ENCODE results near the gene NUP50.

Gene NUP50, protein sequence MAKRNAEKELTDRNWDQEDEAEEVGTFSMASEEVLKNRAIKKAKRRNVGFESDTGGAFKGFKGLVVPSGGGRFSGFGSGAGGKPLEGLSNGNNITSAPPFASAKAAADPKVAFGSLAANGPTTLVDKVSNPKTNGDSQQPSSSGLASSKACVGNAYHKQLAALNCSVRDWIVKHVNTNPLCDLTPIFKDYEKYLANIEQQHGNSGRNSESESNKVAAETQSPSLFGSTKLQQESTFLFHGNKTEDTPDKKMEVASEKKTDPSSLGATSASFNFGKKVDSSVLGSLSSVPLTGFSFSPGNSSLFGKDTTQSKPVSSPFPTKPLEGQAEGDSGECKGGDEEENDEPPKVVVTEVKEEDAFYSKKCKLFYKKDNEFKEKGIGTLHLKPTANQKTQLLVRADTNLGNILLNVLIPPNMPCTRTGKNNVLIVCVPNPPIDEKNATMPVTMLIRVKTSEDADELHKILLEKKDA

GRCh38 chr22:45163451-45164269 is at the start of gene NUP50:
NUP50 (plus strand) TSS chr22:45163925; CDS start chr22:45168178, 4,253 bp downstream.
- Mint-ChIP-seq H3K36me3 (peaks cover 9% of the 10 kb centered on the region), H3K4me3 (peak within 1 kb of the TSS; percentile 98), H3K27me3 (no peaks in the 10 kb centered on the region), H3K9me3 (ENCODE audit: low read depth) (no peaks in the 10 kb centered on the region), H3K27ac (peak within 1 kb of the TSS; percentile 95), H3K4me1 (ENCODE audit: low read depth) (peaks cover 70% of the 10 kb centered on the region)

DNA sequence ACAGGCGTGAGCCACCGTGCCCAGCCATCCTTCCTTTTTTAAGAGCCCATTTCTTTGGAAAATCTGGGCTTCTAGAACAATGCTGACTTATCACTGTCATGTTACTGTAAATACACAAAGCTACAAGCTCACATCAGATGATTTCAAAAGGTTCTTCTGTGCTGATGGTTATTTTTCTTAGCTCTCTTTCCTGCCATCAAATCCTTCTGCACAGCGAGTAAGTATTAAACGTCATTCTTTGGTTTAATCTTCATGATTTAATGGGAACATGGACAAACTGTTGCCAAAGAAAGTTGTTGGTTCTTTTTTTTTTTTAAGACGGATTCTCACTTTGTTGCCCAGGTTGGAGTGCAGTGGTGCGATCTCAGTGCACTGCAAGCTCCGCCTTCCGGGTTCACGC is 43.3 kb upstream of the NUP50 start:
- Mint-ChIP-seq H3K9me3 (ENCODE audit: low read depth) (peaks cover 4% of the 10 kb centered on the region), H3K4me1 (ENCODE audit: low read depth) (no peaks in the 10 kb centered on the region), H3K4me3 (no peak overlapping the region), H3K27ac (no peak overlapping the region), H3K36me3 (no peaks in the 10 kb centered on the region), H3K27me3 (no peaks in the 10 kb centered on the region)

DNA sequence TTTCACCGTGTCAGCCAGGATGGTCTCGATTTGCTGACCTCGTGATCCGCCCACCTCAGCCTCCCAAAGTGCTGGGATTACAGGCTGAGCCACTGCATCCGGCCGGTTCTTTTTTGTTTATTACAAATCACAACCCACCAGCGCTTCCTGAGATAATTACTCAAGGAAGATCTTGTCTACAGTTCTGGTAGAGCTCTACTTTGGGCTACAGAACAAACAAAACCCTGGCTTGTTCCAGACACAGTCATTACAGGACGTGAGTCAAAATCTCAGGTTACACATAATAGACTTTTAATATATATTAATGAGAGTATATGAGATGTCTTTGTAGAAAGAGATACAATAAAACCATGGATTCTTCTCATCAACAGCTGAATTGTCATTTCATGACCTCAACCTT is 42.8 kb upstream of the NUP50 start:
- Mint-ChIP-seq H3K27ac (no peak overlapping the region), H3K9me3 (ENCODE audit: low read depth) (peaks cover 4% of the 10 kb centered on the region), H3K27me3 (no peaks in the 10 kb centered on the region), H3K36me3 (no peaks in the 10 kb centered on the region), H3K4me1 (ENCODE audit: low read depth) (no peaks in the 10 kb centered on the region), H3K4me3 (no peak overlapping the region)

DNA sequence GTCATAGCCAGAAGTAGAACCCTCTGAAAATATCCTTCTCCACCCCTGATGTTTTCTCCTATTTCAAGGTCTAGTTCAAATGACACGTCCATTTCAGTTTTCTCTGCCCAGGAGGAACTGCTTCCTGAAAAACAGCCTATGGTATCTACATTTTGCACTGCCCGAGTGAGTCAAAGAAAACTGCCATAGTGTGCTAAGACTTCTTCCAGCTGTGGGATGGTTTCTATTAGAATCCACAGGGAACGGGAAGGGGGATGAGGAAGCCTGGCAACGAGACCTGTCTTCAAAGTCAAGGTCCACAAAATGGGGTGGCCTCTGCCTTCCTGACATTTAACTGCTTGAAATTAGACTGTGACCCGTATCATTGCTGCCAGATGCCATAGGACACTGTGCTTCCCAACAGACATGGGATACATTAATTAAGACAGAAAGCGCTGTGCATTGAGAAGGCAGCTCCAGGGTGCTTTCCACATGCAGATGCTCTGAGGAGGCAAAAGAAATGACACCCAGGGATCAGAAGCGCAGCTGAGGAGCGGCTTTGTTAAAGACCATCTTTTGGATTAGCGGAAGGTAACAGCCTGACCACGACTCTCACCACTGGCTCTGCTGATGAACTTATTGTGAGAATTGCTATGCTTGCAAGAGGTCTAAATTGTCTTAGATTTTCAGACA is 39.4 kb upstream of the NUP50 start:
- no peaks in the 10 kb centered on the region for H3K9me3 Mint-ChIP-seq (ENCODE audit: low read depth)
- no peaks in the 10 kb centered on the region for H3K36me3 Mint-ChIP-seq
- H3K27ac Mint-ChIP-seq: no peak overlapping the region
- no peaks in the 10 kb centered on the region for H3K27me3 Mint-ChIP-seq
- peaks cover 3% of the 10 kb centered on the region for H3K4me1 Mint-ChIP-seq (ENCODE audit: low read depth)
- no peak overlapping the region for H3K4me3 Mint-ChIP-seq

DNA sequence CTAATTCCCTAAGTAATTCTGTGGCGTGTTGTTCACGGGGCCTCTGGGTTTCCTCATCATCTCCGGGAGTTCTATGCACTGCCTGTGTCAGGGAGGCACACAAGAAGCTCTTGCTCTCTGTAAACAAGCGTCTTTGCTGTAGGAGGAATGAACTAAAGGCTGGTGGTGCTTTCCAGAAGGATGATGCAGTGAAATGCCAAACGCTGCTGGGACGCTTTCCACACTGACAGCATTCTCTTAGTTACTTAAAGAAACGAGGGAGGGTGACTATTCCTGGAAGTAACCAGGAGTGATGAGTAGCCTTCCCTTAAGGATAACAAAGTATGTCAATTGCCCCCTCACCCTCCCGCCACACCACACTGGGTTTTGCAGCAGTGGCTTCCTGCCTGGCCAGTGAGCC is 38.5 kb upstream of the NUP50 start:
- peaks cover 11% of the 10 kb centered on the region for H3K4me1 Mint-ChIP-seq (ENCODE audit: low read depth)
- H3K9me3 Mint-ChIP-seq (ENCODE audit: low read depth): no peaks in the 10 kb centered on the region
- H3K4me3 Mint-ChIP-seq: no peak overlapping the region
- H3K27ac Mint-ChIP-seq: no peak overlapping the region
- H3K27me3 Mint-ChIP-seq: no peaks in the 10 kb centered on the region
- H3K36me3 Mint-ChIP-seq: no peaks in the 10 kb centered on the region

- H3K27ac Mint-ChIP-seq: no peak overlapping the region
- H3K27me3 Mint-ChIP-seq: no peaks in the 10 kb centered on the region
- H3K36me3 Mint-ChIP-seq: peaks cover 7% of the 10 kb centered on the region
- no peak overlapping the region for H3K4me3 Mint-ChIP-seq
- H3K4me1 Mint-ChIP-seq (ENCODE audit: low read depth): peaks cover 21% of the 10 kb centered on the region
- no peaks in the 10 kb centered on the region for H3K9me3 Mint-ChIP-seq (ENCODE audit: low read depth)
These were observed 35.9 kb upstream of the NUP50 start for GRCh38 chr22:45127866-45128265.

DNA sequence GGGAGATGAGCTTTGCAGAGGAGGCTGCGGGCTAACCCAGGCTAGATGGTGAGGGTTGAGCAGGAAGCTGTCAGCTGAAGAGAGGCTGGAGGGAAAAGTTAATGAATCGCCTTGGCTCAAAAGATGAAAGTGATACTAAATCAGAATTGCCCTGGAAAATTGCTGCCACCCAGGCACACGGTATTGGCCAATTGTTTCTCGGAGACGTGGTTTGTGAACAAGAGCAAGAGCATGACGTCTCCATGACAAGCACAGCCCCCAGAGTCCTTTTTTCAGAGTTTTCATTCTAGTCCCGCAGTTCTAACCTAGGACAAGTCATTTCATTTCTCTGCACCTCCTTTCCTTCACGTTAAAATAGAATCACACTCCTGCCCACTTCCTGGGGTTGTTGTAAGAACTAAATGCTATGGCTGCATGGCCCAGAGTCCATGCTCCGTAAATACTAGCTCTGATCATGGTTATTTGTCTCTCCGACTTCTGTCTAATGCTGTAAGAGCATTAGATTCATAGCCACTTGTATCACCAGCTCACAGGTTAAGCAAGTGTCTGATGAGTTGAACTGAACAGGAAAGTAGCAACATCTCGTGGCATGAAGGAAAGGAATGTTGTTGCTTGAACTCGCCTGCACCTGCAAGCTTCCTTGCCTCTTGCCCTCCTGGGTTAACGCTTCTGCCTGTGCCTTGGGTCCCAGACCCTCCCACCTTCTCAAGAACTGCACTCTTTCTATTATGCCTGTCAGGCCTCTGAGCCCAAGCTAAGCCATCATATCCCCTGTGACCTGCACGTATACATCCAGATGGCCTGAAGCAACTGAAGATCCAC is 33.8 kb upstream of the NUP50 start:
- peaks cover 20% of the 10 kb centered on the region for H3K36me3 Mint-ChIP-seq

GRCh38 chr22:45130891-45131290 is 32.8 kb upstream of the NUP50 start:
- H3K4me1 Mint-ChIP-seq (ENCODE audit: low read depth): peaks cover 21% of the 10 kb centered on the region
- no peak overlapping the region for H3K4me3 Mint-ChIP-seq
- peak overlapping the region; percentile 22 for H3K27ac Mint-ChIP-seq
- H3K9me3 Mint-ChIP-seq (ENCODE audit: low read depth): no peaks in the 10 kb centered on the region
- no peaks in the 10 kb centered on the region for H3K27me3 Mint-ChIP-seq
- H3K36me3 Mint-ChIP-seq: peaks cover 22% of the 10 kb centered on the region

More for the DNA sequence above, 33.8 kb upstream of the NUP50 start:
- no peaks in the 10 kb centered on the region for H3K9me3 Mint-ChIP-seq (ENCODE audit: low read depth)
- peak overlapping the region; percentile 51 for H3K27ac Mint-ChIP-seq
- no peaks in the 10 kb centered on the region for H3K27me3 Mint-ChIP-seq
- H3K4me3 Mint-ChIP-seq: peak overlapping the region; percentile 40
- peaks cover 21% of the 10 kb centered on the region for H3K4me1 Mint-ChIP-seq (ENCODE audit: low read depth)

DNA sequence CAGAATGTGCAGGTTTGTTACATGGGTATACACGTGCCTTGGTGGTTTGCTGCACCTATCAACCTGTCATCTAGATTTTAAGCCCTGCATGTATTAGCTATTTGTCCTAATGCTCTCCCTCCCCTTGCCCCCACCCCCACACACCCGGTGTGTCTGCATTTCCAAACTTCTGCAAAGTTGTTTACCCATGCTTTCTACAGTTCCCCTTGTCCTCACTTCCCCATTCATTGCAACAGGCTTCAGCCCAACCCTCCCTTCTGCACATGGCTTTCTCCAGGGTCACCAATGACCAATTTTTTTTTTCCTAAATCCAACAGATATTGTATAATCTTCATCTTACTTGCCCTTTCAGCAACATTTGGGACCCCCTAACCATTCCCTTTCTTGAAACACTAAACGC is 32.0 kb upstream of the NUP50 start:
- Mint-ChIP-seq H3K4me1 (ENCODE audit: low read depth) (peaks cover 21% of the 10 kb centered on the region), H3K27me3 (no peaks in the 10 kb centered on the region), H3K27ac (no peak overlapping the region), H3K36me3 (peaks cover 22% of the 10 kb centered on the region), H3K9me3 (ENCODE audit: low read depth) (no peaks in the 10 kb centered on the region), H3K4me3 (no peak overlapping the region)

- no peak overlapping the region for H3K4me3 Mint-ChIP-seq
- H3K9me3 Mint-ChIP-seq (ENCODE audit: low read depth): no peaks in the 10 kb centered on the region
- H3K4me1 Mint-ChIP-seq (ENCODE audit: low read depth): peaks cover 18% of the 10 kb centered on the region
- H3K27me3 Mint-ChIP-seq: no peaks in the 10 kb centered on the region
- peaks cover 25% of the 10 kb centered on the region for H3K36me3 Mint-ChIP-seq
- no peak overlapping the region for H3K27ac Mint-ChIP-seq
These were observed 29.4 kb upstream of the NUP50 start for GRCh38 chr22:45134313-45134712.

- Mint-ChIP-seq H3K27me3 (no peaks in the 10 kb centered on the region), H3K4me1 (ENCODE audit: low read depth) (peaks cover 2% of the 10 kb centered on the region), H3K27ac (no peak overlapping the region), H3K4me3 (no peak overlapping the region), H3K36me3 (peaks cover 28% of the 10 kb centered on the region), H3K9me3 (ENCODE audit: low read depth) (no peaks in the 10 kb centered on the region)
These were observed 27.1 kb upstream of the NUP50 start for GRCh38 chr22:45136594-45136993.

GRCh38 chr22:45139693-45140092 is 24.0 kb upstream of the NUP50 start:
- H3K27me3 Mint-ChIP-seq: no peaks in the 10 kb centered on the region
- H3K4me3 Mint-ChIP-seq: no peak overlapping the region
- no peaks in the 10 kb centered on the region for H3K9me3 Mint-ChIP-seq (ENCODE audit: low read depth)
- no peak overlapping the region for H3K27ac Mint-ChIP-seq
- no peaks in the 10 kb centered on the region for H3K4me1 Mint-ChIP-seq (ENCODE audit: low read depth)
- H3K36me3 Mint-ChIP-seq: peaks cover 17% of the 10 kb centered on the region

DNA sequence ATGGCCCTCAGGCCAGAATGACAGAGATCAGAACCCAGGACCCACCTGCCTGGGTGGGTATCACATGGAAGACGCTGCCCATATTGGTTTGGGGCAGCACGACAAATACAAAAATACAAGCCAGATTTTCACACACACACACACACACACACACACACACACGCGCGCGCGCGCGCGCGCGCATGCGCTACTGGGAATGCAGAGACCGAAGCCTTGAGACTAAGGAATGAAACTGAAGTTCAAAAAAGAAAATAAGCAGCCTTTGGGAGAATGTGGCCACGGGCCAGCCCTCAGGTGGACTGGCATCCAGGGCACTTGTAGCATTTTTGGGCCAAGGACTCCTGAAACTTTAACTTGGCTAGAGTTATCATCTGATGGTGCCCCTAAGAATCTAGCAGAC is 21.3 kb upstream of the NUP50 start:
- no peaks in the 10 kb centered on the region for H3K27me3 Mint-ChIP-seq
- H3K9me3 Mint-ChIP-seq (ENCODE audit: low read depth): no peaks in the 10 kb centered on the region
- peaks cover 14% of the 10 kb centered on the region for H3K36me3 Mint-ChIP-seq
- peaks cover 1% of the 10 kb centered on the region for H3K4me1 Mint-ChIP-seq (ENCODE audit: low read depth)
- no peak overlapping the region for H3K4me3 Mint-ChIP-seq
- peak overlapping the region; percentile 34 for H3K27ac Mint-ChIP-seq

DNA sequence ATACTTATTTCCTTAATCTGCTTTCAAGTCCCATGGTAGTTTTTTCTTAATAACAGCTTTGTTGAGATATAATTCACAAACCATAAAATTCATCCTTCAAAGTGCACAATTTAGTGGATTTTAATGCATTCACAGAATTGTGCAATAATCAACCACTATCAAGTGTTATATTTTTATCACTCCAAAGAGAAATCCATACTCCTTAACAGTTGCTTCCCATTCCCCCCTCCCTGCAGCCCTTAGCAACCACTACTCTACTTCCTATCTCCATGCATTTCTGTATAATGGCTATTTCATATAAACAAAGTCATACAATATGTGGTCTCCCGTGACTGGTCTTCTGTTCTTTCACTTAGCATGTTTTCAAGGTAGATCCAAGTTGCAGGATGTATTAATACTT is 18.8 kb upstream of the NUP50 start:
- Mint-ChIP-seq H3K9me3 (ENCODE audit: low read depth) (no peaks in the 10 kb centered on the region), H3K27ac (no peak overlapping the region), H3K4me3 (no peak overlapping the region), H3K36me3 (peaks cover 8% of the 10 kb centered on the region), H3K27me3 (no peaks in the 10 kb centered on the region), H3K4me1 (ENCODE audit: low read depth) (peaks cover 1% of the 10 kb centered on the region)

All from activated naive CD8-positive, alpha-beta T cell (primary cell).